Caco-2 (cell line): Measurements from ENCODE around the gene FUT8. TPM values are rescaled to one million over a fixed set of nuclear protein-coding genes. Genes with fewer than 3 reads are reported as not detected.
A peak's percentile ranks its signal among the peaks of the same experiment; 100 is the strongest.

Experiments used
- microRNA-seq: library from miRNA; unstranded; fragments of <30 nt; microRNA quantifications from one replicate; pipeline ENCODE4 v1.2.0, GENCODE V29; 2022
- total RNA-seq: library from RNA; stranded (reverse); gene quantifications from 2 replicates; pipeline ENCODE4 v1.2.3, GENCODE V29; 2022

Gene FUT8
- total RNA-seq, 1 experiment from 2014 or later, result 67.1 TPM

Small RNAs within 50 kb of the gene (microRNA-seq; reads per million reads assigned to microRNA genes)
- gene MIR625, result 3.5 reads per million, percentile 22 among the genes with 10 or more reads in this experiment
